ENCODE results near the gene AXIN2.

- no peak for TF ChIP-seq CTCF (IDR thresholded peaks at IDR 0.05)
- no peak for TF ChIP-seq POLR2AphosphoS5 (IDR thresholded peaks at IDR 0.05; ENCODE audit: low read depth, low read length)
These were observed 30.0 kb downstream of the AXIN2 start for GRCh38 chr17:65531256-65532100.
